GM12878 (cell line): ENCODE results near the gene BBC3. TPM values are rescaled to one million over a fixed set of nuclear protein-coding genes. Genes with fewer than 3 reads are reported as not detected.
A peak's percentile ranks its signal among the peaks of the same experiment; 100 is the strongest.

Experiments
- ATF7 ChIP-seq: fragments of 450-650 bp; IDR thresholded peaks from 2 replicates; pipeline ENCODE4 v1.6.1; 2016; ENCODE audit warnings: low read depth, mild to moderate bottlenecking
- BACH1 ChIP-seq: fragments of 450-650 bp; IDR thresholded peaks from 2 replicates; pipeline ENCODE4 v1.6.1; 2017; ENCODE audit warnings: mild to moderate bottlenecking, borderline replicate concordance
- CHD2 ChIP-seq: IDR thresholded peaks from 2 replicates; pipeline ENCODE4 v1.6.1; 2011; ENCODE audit warnings: low read depth, low read length, improper control_type of control experiment, borderline replicate concordance
- E2F4 ChIP-seq: IDR thresholded peaks from 2 replicates; pipeline ENCODE4 v1.6.1; 2012; ENCODE audit warnings: low read depth, low read length, improper control_type of control experiment
- GABPA ChIP-seq: IDR thresholded peaks from 2 replicates; pipeline ENCODE4 v1.6.1; 2014; ENCODE audit warnings: antibody characterized with exemption, low read depth, mild to moderate bottlenecking, inconsistent platforms
- IKZF2 ChIP-seq, 2 experiments: fragments of 450-650 bp; IDR thresholded peaks; 2 replicates each; pipeline ENCODE4 v1.6.1; 2017; ENCODE audit warnings: mild to moderate bottlenecking in 2 of 2, moderate library complexity in 2 of 2
- JUNB ChIP-seq: IDR thresholded peaks from 2 replicates; pipeline ENCODE4 v1.6.1; 2016; ENCODE audit warnings: antibody characterized with exemption, mild to moderate bottlenecking
- KDM1A ChIP-seq: fragments of 200-600 bp; sonication (generic); IDR thresholded peaks from 2 replicates; pipeline ENCODE4 v1.6.1; 2016; ENCODE audit warnings: borderline replicate concordance
- NFIC ChIP-seq: IDR thresholded peaks from 2 replicates; pipeline ENCODE4 v1.6.1; 2012; ENCODE audit warnings: low read depth, mild to moderate bottlenecking, inconsistent platforms, low read length, moderate library complexity
- NFXL1 ChIP-seq: fragments of 450-650 bp; IDR thresholded peaks from 2 replicates; pipeline ENCODE4 v1.6.1; 2017; ENCODE audit warnings: antibody characterized with exemption, mild to moderate bottlenecking, borderline replicate concordance
- PML ChIP-seq: IDR thresholded peaks from 2 replicates; pipeline ENCODE4 v1.6.1; 2012; ENCODE audit warnings: low read length, inconsistent platforms
- POLR2AphosphoS2 ChIP-seq: IDR thresholded peaks from 2 replicates; pipeline ENCODE4 v1.6.1; 2011; ENCODE audit warnings: low read depth, mild to moderate bottlenecking, low read length, improper control_type of control experiment, moderate library complexity
- POLR2AphosphoS5 ChIP-seq: IDR thresholded peaks from 2 replicates; pipeline ENCODE4 v1.6.1; 2011; ENCODE audit warnings: mild to moderate bottlenecking, low read length, inconsistent platforms
- RUNX3 ChIP-seq: IDR thresholded peaks from 2 replicates; pipeline ENCODE4 v1.6.1; 2012; ENCODE audit warnings: low read length, inconsistent platforms
- SMAD5 ChIP-seq: IDR thresholded peaks from 2 replicates; pipeline ENCODE4 v1.6.1; 2016; ENCODE audit warnings: antibody characterized with exemption, low read depth
- SRF ChIP-seq, 2 experiments: IDR thresholded peaks; 2 replicates each; pipeline ENCODE4 v1.6.1; 2011; ENCODE audit warnings: low read depth in 2 of 2, low read length in 2 of 2, mild to moderate bottlenecking in 1 of 2, moderate library complexity in 1 of 2
- SUPT20H ChIP-seq: IDR thresholded peaks from 2 replicates; pipeline ENCODE4 v1.6.1; 2011; ENCODE audit warnings: low read depth, mild to moderate bottlenecking, low read length, moderate library complexity, borderline replicate concordance; ENCODE audit not compliant: control insufficient read depth
- TBL1XR1 ChIP-seq: IDR thresholded peaks from 2 replicates; pipeline ENCODE4 v1.6.1; 2012; ENCODE audit warnings: low read depth, low read length, improper control_type of control experiment
- TCF3 ChIP-seq: IDR thresholded peaks from 2 replicates; pipeline ENCODE4 v1.6.1; 2012; ENCODE audit warnings: low read depth, mild to moderate bottlenecking, low read length, borderline replicate concordance; ENCODE audit not compliant: insufficient read depth
- ZZZ3 ChIP-seq: IDR thresholded peaks from 2 replicates; pipeline ENCODE4 v1.6.1; 2011; ENCODE audit warnings: low read depth; ENCODE audit not compliant: control insufficient read depth, insufficient read length
- polyA plus RNA-seq, 11 experiments: library from polyadenylated mRNA; depleted of rRNA in 4 of 11; unstranded in 6 of 11; stranded (reverse) in 5 of 11; fragments of >200 nt; fragmentation: Nextera tagmentation in 4 of 11; fragmentation: Illumina TruSeq in 1 of 11; extraction: Ambion mirVana in 4 of 11; extraction: Trizol in 1 of 11; gene quantifications; 1 replicate in 1 of 11; 2 replicates in 10 of 11; pipeline versions ENCODE4 v1.2.1 to v1.2.3, GENCODE V29; 2011 to 2016; ENCODE audit warnings: inconsistent platforms in 2 of 11, missing spikeins in 2 of 11, low read depth in 1 of 11
- total RNA-seq, 4 experiments: library from RNA; depleted of rRNA in 3 of 4; stranded (reverse); fragments of >200 nt in 3 of 4; fragmentation: Illumina TruSeq in 1 of 4; extraction: Trizol in 1 of 4; gene quantifications; 2 replicates each; pipeline versions ENCODE4 v1.2.1 to v1.2.3, GENCODE V29; 2013 to 2021
- TF ChIP-seq, protein P1 (sequence below): IDR thresholded peaks from 2 replicates; pipeline ENCODE4 v1.6.1; 2011; ENCODE audit warnings: low read depth, low read length, improper control_type of control experiment, borderline replicate concordance
- TF ChIP-seq, protein P2 (sequence below): fragments of 450-650 bp; IDR thresholded peaks from 2 replicates; pipeline ENCODE4 v1.6.1; 2017; ENCODE audit warnings: borderline replicate concordance
- TF ChIP-seq, protein P3 (sequence below): IDR thresholded peaks from 2 replicates; pipeline ENCODE4 v1.6.1; 2011; ENCODE audit warnings: mild to moderate bottlenecking, low read depth, low read length, moderate library complexity; ENCODE audit not compliant: insufficient replicate concordance
- TF ChIP-seq, protein P4 (sequence below): fragments of 450-650 bp; IDR thresholded peaks from 2 replicates; pipeline ENCODE4 v1.6.1; 2014; ENCODE audit warnings: mild to moderate bottlenecking

The BBC3 gene
- total and polyA plus RNA-seq, 10 of the 15 experiments (the other 5 are each of a cell fraction or from before 2014, with no cell fraction given): 0.10 to 17.9 (median 7.5) TPM

GRCh38 chr19:47274891-47275761 lies 44.1 kb upstream of the BBC3 start (continued):
- TF ChIP-seq SRF (IDR thresholded peaks at IDR 0.05; ENCODE audit: low read depth in 2 of 2, low read length in 2 of 2): no peak
- TF ChIP-seq E2F4: no peak
- TF ChIP-seq, protein P1, sequence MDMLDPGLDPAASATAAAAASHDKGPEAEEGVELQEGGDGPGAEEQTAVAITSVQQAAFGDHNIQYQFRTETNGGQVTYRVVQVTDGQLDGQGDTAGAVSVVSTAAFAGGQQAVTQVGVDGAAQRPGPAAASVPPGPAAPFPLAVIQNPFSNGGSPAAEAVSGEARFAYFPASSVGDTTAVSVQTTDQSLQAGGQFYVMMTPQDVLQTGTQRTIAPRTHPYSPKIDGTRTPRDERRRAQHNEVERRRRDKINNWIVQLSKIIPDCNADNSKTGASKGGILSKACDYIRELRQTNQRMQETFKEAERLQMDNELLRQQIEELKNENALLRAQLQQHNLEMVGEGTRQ: no peak
- TF ChIP-seq, protein P2, sequence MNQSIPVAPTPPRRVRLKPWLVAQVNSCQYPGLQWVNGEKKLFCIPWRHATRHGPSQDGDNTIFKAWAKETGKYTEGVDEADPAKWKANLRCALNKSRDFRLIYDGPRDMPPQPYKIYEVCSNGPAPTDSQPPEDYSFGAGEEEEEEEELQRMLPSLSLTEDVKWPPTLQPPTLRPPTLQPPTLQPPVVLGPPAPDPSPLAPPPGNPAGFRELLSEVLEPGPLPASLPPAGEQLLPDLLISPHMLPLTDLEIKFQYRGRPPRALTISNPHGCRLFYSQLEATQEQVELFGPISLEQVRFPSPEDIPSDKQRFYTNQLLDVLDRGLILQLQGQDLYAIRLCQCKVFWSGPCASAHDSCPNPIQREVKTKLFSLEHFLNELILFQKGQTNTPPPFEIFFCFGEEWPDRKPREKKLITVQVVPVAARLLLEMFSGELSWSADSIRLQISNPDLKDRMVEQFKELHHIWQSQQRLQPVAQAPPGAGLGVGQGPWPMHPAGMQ: no peak
- TF ChIP-seq PML: no peak
- TF ChIP-seq RUNX3: no peak
- TF ChIP-seq SMAD5: no peak
- TF ChIP-seq, protein P3, sequence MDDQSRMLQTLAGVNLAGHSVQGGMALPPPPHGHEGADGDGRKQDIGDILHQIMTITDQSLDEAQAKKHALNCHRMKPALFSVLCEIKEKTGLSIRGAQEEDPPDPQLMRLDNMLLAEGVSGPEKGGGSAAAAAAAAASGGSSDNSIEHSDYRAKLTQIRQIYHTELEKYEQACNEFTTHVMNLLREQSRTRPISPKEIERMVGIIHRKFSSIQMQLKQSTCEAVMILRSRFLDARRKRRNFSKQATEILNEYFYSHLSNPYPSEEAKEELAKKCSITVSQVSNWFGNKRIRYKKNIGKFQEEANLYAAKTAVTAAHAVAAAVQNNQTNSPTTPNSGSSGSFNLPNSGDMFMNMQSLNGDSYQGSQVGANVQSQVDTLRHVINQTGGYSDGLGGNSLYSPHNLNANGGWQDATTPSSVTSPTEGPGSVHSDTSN: no peak
- no peak for TF ChIP-seq IKZF2 (IDR thresholded peaks at IDR 0.05)
- no peak for TF ChIP-seq JUNB
- no peak for TF ChIP-seq SUPT20H
- TF ChIP-seq KDM1A: no peak
- TF ChIP-seq NFXL1: no peak
- no peak for TF ChIP-seq GABPA
- no peak for TF ChIP-seq POLR2AphosphoS2
- no peak for TF ChIP-seq NFIC
- TF ChIP-seq POLR2AphosphoS5: no peak; the same call in 1 of the 2 replicates
- TF ChIP-seq ZZZ3: no peak
- no peak for TF ChIP-seq TCF3
- TF ChIP-seq ATF7: no peak
- TF ChIP-seq, protein P4, sequence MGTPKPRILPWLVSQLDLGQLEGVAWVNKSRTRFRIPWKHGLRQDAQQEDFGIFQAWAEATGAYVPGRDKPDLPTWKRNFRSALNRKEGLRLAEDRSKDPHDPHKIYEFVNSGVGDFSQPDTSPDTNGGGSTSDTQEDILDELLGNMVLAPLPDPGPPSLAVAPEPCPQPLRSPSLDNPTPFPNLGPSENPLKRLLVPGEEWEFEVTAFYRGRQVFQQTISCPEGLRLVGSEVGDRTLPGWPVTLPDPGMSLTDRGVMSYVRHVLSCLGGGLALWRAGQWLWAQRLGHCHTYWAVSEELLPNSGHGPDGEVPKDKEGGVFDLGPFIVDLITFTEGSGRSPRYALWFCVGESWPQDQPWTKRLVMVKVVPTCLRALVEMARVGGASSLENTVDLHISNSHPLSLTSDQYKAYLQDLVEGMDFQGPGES: no peak
- peak; percentile 94 for TF ChIP-seq BACH1
- no peak; the same call in 1 of the 2 replicates for TF ChIP-seq CHD2
- TF ChIP-seq TBL1XR1: no peak
